A673 (cell line): ENCODE results near the gene RFC1.

Experiments
- EZH2 ChIP-seq: fragments of 200-600 bp; sonication (generic); IDR thresholded peaks from 2 replicates; pipeline ENCODE4 v1.6.1; 2017; ENCODE audit warnings: borderline replicate concordance, low read depth, mild to moderate bottlenecking, mixed read lengths, antibody characterized with exemption, low read length; ENCODE audit not compliant: poor library complexity, severe bottlenecking
- TF ChIP-seq, protein P1 (sequence below): fragments of 300-800, 200-600 bp; sonication (generic); conservative IDR thresholded peaks from 2 replicates; pipeline ENCODE4 v1.5.1; 2017; ENCODE audit warnings: low read depth, mild to moderate bottlenecking, antibody characterized with exemption, low read length, moderate library complexity, mixed read lengths

DNA sequence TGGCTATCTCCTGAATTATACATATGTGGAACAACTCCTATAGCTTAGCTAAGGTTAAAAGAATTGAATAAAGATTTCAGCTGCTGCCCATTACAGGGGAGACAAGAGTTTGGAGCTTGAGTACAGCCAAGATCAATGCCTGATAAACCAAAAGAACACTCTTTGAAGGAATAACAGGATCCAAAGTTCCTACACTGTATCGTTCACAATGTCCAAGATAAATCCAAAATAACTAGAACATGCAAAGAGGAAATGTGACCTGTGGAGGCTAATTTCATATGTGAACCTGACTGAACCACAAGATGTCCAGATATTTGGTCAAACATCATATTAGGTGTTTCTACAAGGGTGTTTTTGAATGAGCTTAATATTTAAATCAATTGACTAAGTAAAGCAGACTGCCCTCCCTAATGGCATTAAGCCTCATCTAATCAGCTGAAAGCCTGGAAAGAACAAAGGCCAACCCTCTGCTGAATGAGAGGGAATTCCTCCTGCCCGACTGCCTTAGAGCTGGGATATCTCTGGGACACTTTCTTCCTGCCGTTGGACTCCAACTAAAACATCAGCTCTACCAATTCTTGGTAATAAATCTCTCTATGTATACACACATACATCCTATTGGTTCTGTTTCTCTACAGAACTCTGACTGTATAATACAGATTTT, 19.2 kb downstream of the RFC1 start:
- TF ChIP-seq, protein P1, sequence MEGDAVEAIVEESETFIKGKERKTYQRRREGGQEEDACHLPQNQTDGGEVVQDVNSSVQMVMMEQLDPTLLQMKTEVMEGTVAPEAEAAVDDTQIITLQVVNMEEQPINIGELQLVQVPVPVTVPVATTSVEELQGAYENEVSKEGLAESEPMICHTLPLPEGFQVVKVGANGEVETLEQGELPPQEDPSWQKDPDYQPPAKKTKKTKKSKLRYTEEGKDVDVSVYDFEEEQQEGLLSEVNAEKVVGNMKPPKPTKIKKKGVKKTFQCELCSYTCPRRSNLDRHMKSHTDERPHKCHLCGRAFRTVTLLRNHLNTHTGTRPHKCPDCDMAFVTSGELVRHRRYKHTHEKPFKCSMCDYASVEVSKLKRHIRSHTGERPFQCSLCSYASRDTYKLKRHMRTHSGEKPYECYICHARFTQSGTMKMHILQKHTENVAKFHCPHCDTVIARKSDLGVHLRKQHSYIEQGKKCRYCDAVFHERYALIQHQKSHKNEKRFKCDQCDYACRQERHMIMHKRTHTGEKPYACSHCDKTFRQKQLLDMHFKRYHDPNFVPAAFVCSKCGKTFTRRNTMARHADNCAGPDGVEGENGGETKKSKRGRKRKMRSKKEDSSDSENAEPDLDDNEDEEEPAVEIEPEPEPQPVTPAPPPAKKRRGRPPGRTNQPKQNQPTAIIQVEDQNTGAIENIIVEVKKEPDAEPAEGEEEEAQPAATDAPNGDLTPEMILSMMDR: no peak
- TF ChIP-seq EZH2: no peak
